GM12801 (cell line): Measurements from ENCODE around the gene TEP1.

Experiments
- TF ChIP-seq, protein P1 (sequence below): IDR thresholded peaks from one replicate; pipeline ENCODE4 v1.5.1; 2011; ENCODE audit warnings: control low read depth; ENCODE audit not compliant: insufficient read length; ENCODE audit errors: extremely low read depth

TEP1 gene

DNA sequence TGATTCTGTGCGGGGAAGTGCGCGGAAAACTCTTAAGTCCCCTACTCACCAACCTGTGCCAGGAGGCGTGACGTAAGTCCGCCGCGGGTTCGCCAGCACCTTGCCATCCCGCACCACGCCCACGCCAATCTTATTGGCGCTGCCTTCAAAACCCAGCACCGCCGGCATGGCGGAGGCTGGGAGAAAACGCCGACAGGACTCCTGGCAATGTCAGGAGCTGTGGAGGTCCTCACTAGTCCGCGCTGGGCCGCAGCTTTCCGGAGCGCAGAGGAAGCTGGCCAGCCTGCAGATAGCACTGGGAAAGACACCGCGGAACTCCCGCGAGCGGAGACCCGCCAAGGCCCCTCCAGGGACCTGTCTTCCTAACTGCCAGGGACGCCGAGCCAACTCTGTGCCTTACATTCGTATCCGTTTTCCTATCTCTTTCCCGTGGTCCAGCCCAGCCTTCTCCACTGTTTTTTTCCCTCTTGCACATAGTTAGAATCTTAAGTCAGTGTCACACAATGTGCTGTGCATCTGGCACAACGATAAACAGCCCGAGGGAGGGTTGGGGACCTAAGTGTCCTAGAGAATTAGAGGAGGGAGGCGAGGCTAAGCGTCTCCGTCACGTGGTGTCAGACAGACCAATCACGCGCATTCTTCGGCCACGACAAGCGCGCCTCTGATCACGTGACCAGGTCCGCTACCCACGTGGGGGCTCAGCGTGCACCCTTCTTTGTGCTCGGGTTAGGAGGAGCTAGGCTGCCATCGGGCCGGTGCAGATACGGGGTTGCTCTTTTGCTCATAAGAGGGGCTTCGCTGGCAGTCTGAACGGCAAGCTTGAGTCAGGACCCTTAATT is 41.4 kb upstream of the TEP1 start, which contains the start of the genes APEX1 and OSGEP:
APEX1 (plus strand) TSS at position 711 of the 839 bp plus-strand sequence. CDS start 420 bp downstream, outside the sequence.
OSGEP (minus strand) TSS at position 297 of the 839 bp plus-strand sequence; CDS start at position 168, 129 bp downstream.
- TF ChIP-seq, protein P1, sequence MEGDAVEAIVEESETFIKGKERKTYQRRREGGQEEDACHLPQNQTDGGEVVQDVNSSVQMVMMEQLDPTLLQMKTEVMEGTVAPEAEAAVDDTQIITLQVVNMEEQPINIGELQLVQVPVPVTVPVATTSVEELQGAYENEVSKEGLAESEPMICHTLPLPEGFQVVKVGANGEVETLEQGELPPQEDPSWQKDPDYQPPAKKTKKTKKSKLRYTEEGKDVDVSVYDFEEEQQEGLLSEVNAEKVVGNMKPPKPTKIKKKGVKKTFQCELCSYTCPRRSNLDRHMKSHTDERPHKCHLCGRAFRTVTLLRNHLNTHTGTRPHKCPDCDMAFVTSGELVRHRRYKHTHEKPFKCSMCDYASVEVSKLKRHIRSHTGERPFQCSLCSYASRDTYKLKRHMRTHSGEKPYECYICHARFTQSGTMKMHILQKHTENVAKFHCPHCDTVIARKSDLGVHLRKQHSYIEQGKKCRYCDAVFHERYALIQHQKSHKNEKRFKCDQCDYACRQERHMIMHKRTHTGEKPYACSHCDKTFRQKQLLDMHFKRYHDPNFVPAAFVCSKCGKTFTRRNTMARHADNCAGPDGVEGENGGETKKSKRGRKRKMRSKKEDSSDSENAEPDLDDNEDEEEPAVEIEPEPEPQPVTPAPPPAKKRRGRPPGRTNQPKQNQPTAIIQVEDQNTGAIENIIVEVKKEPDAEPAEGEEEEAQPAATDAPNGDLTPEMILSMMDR = no peak

DNA sequence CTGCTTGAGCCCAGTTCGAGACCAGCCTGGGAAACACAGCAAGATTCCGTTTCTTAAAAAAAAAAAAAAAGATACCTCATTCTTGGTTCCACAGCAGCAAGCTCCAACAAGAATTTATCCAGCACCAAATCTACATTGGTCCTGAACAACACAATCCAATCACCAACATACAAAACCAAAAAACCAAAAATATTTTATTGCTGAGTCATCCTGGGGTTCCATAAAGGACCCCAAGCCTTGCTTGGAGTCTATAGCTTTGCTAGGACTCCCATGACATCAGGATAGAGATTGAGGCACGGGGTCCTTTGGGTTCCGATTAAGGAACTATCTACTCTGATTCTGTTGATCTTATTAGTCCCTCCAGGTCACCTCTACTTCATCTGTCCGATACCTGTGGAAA is 33.6 kb upstream of the TEP1 start:
- TF ChIP-seq, protein P1 = no peak

DNA sequence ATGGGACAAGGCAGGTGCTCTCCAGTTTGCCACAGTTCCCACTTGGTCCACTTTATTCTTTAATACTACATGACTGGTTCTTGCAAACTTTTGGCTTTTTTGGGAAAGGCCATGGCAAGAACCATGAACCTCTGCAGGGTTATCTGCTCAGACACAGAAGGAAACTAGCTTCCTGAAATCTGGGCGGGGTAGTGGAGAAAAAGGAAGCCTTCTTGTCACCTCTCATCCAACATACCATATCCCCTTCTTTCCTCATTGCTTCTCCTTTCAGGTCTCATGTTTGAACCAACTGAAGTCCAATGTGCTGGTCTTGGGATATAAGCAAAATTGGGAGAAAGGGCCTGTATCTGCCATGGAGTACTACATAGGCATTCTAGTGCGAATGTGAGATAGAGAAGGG is 28.2 kb upstream of the TEP1 start:
- TF ChIP-seq, protein P1 = no peak

DNA sequence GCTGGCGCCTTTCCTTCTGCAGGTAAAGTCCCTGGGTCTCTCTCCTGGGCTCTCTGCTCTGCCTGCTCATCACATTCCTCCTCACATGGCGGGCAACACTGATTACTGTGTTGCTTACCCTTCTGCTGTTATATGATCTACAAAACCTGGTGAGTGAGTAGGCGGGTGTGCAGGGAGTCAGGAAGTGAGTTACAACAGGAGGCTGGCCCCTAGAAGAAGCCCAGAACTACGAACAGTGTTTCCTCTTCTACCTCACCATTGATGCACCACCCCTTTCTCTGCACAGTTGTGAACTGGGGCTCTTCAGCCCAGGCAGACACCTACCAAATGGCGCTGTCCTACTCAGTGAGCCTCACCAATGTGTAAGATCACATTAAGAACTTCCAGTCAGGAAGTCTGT is 27.6 kb upstream of the TEP1 start:
- TF ChIP-seq, protein P1 = no peak

DNA sequence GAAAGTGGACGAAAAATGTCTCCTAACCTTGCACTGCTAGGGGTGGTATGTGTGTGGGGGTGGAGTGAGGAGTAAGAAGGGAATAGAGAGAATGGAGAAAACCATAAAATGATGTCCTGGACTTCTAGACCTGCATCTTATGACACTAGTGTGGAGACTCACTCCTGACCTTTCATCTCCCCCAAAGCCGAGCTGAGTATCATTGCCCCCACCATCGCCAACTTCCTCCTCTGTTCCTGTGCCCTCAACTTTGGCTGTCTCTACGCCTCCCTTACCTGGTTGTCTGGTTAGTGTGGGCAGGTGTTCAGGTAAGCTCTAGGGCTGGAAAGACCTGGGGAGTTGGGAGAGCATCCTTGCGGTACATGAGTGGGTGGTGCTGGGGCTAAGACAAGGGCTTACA is 27.2 kb upstream of the TEP1 start:
- TF ChIP-seq, protein P1 = no peak

DNA sequence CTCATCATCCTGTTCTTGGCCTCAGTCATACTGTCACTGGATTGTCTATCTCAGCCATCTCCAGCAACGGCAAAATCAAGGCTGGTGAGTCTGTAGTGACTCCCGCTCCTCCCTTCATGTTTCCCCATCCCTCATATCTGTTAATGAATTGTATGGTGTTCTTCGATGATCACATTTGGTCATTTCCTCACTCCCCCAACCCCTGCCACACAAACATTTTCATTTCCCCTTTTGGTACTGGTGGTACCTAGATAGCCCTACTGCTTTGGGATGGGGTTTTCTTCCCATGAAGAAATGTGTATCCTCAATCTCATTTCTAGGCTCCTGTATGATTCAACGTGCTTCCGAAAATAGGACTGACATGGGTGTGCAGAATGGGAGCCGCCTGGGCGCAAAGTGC is 25.4 kb upstream of the TEP1 start:
- TF ChIP-seq, protein P1 = no peak

DNA sequence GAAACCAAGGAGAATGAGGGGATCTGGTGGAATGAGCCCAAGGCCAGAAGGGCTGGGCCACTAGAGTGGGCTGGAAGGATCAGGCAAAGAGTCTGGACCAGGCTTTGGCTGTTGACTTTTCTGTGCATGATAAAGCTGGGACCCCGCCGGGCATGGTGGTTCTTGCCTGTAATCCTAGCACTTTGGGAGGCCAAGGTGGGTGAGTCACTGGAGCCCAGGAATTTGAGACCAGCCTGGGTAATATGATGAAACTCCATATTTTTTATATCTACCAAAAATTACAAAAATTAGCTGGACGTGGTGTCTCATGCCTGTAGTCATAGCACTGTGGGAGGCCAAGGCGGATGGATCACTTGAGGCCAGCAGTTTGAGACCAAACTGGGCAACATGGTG is 23.1 kb upstream of the TEP1 start:
- TF ChIP-seq, protein P1 = no peak
